GM23338 (cell line): ENCODE results near the gene COL25A1.

Experiments
- CTCF ChIP-seq, 2 experiments: fragments of 200-600 bp in 1 of 2; sonication (generic) in 1 of 2; conservative IDR thresholded peaks; 2 replicates each; pipeline versions ENCODE4 v1.5.1 to v1.6.1; 2016 to 2017; ENCODE audit warnings: antibody characterized with exemption in 2 of 2, low read depth in 2 of 2, mild to moderate bottlenecking in 2 of 2, moderate library complexity in 1 of 2
- EZH2 ChIP-seq: fragments of 200-600 bp; sonication (generic); IDR thresholded peaks from one replicate; pipeline ENCODE4 v1.8.0; 2017; ENCODE audit warnings: antibody characterized with exemption, mild to moderate bottlenecking, low read depth; ENCODE audit not compliant: unreplicated experiment
- EZH2phosphoT487 ChIP-seq: fragments of 200-600 bp; sonication (generic); IDR thresholded peaks from one replicate; pipeline ENCODE4 v1.8.1; 2018; ENCODE audit warnings: antibody characterized with exemption; ENCODE audit not compliant: unreplicated experiment
- POLR2AphosphoS5 ChIP-seq: IDR thresholded peaks from 2 replicates; pipeline ENCODE4 v1.6.1; 2016; ENCODE audit warnings: antibody characterized with exemption, low read depth
- REST ChIP-seq: IDR thresholded peaks from one replicate; pipeline ENCODE4 v1.6.1; 2018; ENCODE audit warnings: antibody characterized with exemption; ENCODE audit not compliant: unreplicated experiment
- ZNF462 ChIP-seq: fragments of 250-450 bp; sonication (Bioruptor Pico); IDR thresholded peaks from 2 replicates; pipeline ENCODE4 v1.5.0; 2020; ENCODE audit warnings: mild to moderate bottlenecking, moderate library complexity

GRCh38 chr4:108917255-108917654, 385.2 kb downstream of the COL25A1 start:
- TF ChIP-seq EZH2phosphoT487 (no peak), POLR2AphosphoS5 (no peak), CTCF (conservative IDR thresholded peaks at IDR 0.05; ENCODE audit: low read depth in 2 of 2) (no peak), EZH2 (no peak), REST (no peak), ZNF462 (CRISPR knock-in tag) (no peak)
